ENCODE data around the gene CACNA2D3. TPM values are rescaled to one million over a fixed set of nuclear protein-coding genes. Genes with fewer than 3 reads are reported as not detected.

Gene CACNA2D3
- total RNA-seq, 1 experiment from 2014 or later, result 0.59 TPM

- no TSS peak for BruUV-seq (replicated peaks)
- CTCF ChIA-PET, result no interaction called here
- Histone ChIP-seq H3K27ac (no peak overlapping the region), H3K4me1 (replicated peaks; ENCODE audit: insufficient read depth) (no peaks in the 10 kb centered on the region), H2AFZ (no peak overlapping the region), H3K4me2 (no peak overlapping the region), H3K9me3 (ENCODE audit: insufficient read depth, low read depth) (no peaks in the 10 kb centered on the region), H3K4me3 (no peak overlapping the region), H3K27me3 (ENCODE audit: insufficient read depth, low read depth) (peaks cover 11% of the 10 kb centered on the region; the same call in 1 of the 2 replicates), H3K79me2 (ENCODE audit: low read depth) (no peaks in the 10 kb centered on the region), H3K36me3 (ENCODE audit: low read depth) (no peaks in the 10 kb centered on the region), H4K20me1 (ENCODE audit: insufficient read depth) (no peaks in the 10 kb centered on the region), H3K9me2 (ENCODE audit: insufficient read depth) (no peaks in the 10 kb centered on the region), H3F3A (ENCODE audit: insufficient read depth, low read depth) (no peaks in the 10 kb centered on the region)
- DNase-seq, result no peak
- intact Hi-C loops (cut with micrococcal nuclease; ENCODE audit: unreplicated experiment), result no loop called here
- TF ChIP-seq CTCF (conservative IDR thresholded peaks at IDR 0.05), result no peak
- no peak for TF ChIP-seq EZH2 (IDR thresholded peaks at IDR 0.05; ENCODE audit: low read depth)
- POLR2A ChIA-PET (ENCODE audit: unreplicated experiment), result no interaction called here
Measured at GRCh38 chr3:54079730-54080325, 42.5 kb upstream of the CACNA2D3 start.

- POLR2A ChIA-PET (ENCODE audit: unreplicated experiment), result no interaction called here
- H3K36me3 ChIP-seq (ENCODE audit: low read depth), result no peaks in the 10 kb centered on the region
- H2AFZ ChIP-seq, result no peak overlapping the region
- intact Hi-C loops (cut with micrococcal nuclease; ENCODE audit: unreplicated experiment), result no loop called here
- DNase-seq, result no peak
- H3F3A ChIP-seq (ENCODE audit: insufficient read depth, low read depth), result no peaks in the 10 kb centered on the region
- TF ChIP-seq CTCF (conservative IDR thresholded peaks at IDR 0.05), result no peak
- TF ChIP-seq EZH2 (IDR thresholded peaks at IDR 0.05; ENCODE audit: low read depth), result no peak
- no TSS peak for BruUV-seq (replicated peaks)
- no peaks in the 10 kb centered on the region for H3K4me1 ChIP-seq (replicated peaks; ENCODE audit: insufficient read depth)
- H3K9me3 ChIP-seq (ENCODE audit: insufficient read depth, low read depth), result no peaks in the 10 kb centered on the region
- H3K27ac ChIP-seq, result no peak overlapping the region
- no peak overlapping the region for H3K4me3 ChIP-seq
- CTCF ChIA-PET, result no interaction called here
- H3K4me2 ChIP-seq, result no peak overlapping the region
- H3K9me2 ChIP-seq (ENCODE audit: insufficient read depth), result no peaks in the 10 kb centered on the region
- H4K20me1 ChIP-seq (ENCODE audit: insufficient read depth), result no peaks in the 10 kb centered on the region
- H3K79me2 ChIP-seq (ENCODE audit: low read depth), result no peaks in the 10 kb centered on the region
- H3K27me3 ChIP-seq (ENCODE audit: insufficient read depth, low read depth), result peaks cover 19% of the 10 kb centered on the region
Measured at GRCh38 chr3:54083921-54084320, 38.4 kb upstream of the CACNA2D3 start.

- ChIA-PET CTCF (no interaction called here), POLR2A (ENCODE audit: unreplicated experiment) (no interaction called here)
- no peak overlapping the region for H3K27ac ChIP-seq
- H3F3A ChIP-seq (ENCODE audit: insufficient read depth, low read depth), result no peaks in the 10 kb centered on the region
- H3K4me2 ChIP-seq, result no peak overlapping the region
- H3K36me3 ChIP-seq (ENCODE audit: low read depth), result no peaks in the 10 kb centered on the region
- no peak for TF ChIP-seq EZH2 (IDR thresholded peaks at IDR 0.05; ENCODE audit: low read depth)
- intact Hi-C loops (cut with micrococcal nuclease; ENCODE audit: unreplicated experiment), result no loop called here
- H3K79me2 ChIP-seq (ENCODE audit: low read depth), result no peaks in the 10 kb centered on the region
- H3K27me3 ChIP-seq (ENCODE audit: insufficient read depth, low read depth), result peaks cover 35% of the 10 kb centered on the region; the same call in 1 of the 2 replicates
- no peaks in the 10 kb centered on the region for H3K9me3 ChIP-seq (ENCODE audit: insufficient read depth, low read depth)
- no peak for DNase-seq
- H3K9me2 ChIP-seq (ENCODE audit: insufficient read depth), result no peaks in the 10 kb centered on the region
- no peak overlapping the region for H2AFZ ChIP-seq
- no peak overlapping the region for H3K4me3 ChIP-seq
- H4K20me1 ChIP-seq (ENCODE audit: insufficient read depth), result no peaks in the 10 kb centered on the region
- no TSS peak for BruUV-seq (replicated peaks)
- no peaks in the 10 kb centered on the region for H3K4me1 ChIP-seq (replicated peaks; ENCODE audit: insufficient read depth)
Measured at GRCh38 chr3:54085936-54086335, 36.4 kb upstream of the CACNA2D3 start.

All from PC-9 (cell line).